Gastroesophageal sphincter (tissue), 3 donors: ENCODE data around the gene RAB6B.

Experiments
- CTCF ChIP-seq, 4 experiments: fragments of 200-600 bp in 2 of 4; fragments of 450-650 bp in 2 of 4; sonication (generic) in 1 of 4; IDR thresholded peaks; one replicate each; pipeline ENCODE4 v1.5.1; 2017 to 2019; ENCODE audit warnings: antibody characterized with exemption in 4 of 4, mild to moderate bottlenecking in 2 of 4, moderate library complexity in 2 of 4
- POLR2A ChIP-seq, 2 donors: fragments of 450-650 bp; IDR thresholded peaks; one replicate each; pipeline ENCODE4 v1.6.1; 2017; ENCODE audit warnings: antibody characterized with exemption in 2 of 2, mild to moderate bottlenecking in 2 of 2, moderate library complexity in 1 of 2
- POLR2AphosphoS5 ChIP-seq: sonication (generic); formaldehyde crosslinking; IDR thresholded peaks from one replicate; pipeline ENCODE4 v1.6.1; 2017; ENCODE audit warnings: antibody characterized with exemption

DNA sequence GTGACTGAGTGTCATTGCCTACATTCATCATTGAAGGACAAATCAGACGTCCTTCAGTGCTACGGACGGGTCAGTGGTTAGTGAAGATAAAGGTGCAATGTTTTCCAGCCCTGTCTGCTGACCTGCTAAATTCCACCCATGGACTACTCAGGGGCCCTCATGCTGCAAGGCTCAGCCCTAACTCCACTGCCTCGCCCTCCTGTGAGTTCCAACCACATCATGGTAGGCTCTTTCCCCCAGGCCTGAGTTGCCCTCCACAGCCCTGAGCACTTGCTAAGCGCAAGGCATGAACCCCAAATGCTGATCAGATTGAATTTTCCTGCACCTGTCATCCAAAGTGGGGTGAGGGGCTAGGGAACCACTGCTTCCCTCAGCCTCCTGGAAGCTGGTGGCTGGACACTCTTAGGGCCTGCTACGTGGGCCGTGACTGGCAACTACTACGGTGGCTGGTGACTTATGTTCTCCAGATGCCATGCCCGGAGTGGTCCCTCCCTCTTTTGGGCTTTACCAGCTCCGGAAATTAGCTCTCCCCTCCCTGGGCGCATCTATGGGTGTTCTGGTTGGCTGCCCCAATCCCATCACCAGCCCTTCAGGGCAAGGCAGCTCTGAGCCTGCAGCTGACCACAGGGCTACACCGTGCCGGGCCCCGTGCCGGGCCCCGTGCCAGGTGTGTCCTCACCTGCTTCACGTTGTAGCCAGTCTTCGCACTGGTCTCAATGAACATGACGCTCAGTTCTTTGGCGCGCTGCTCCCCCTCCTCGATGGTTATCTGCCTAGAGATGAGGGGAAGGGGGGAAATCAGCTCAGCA lies 58.0 kb downstream of the RAB6B start:
- TF ChIP-seq CTCF (IDR thresholded peaks at IDR 0.05): no peak
- no peak for TF ChIP-seq POLR2A (IDR thresholded peaks at IDR 0.05)
- no peak for TF ChIP-seq POLR2AphosphoS5
